H1 (cell line): ENCODE data around the gene DYNLT2. TPM values are rescaled to one million over a fixed set of nuclear protein-coding genes. Genes with fewer than 3 reads are reported as not detected.
A peak's percentile ranks its signal among the peaks of the same experiment; 100 is the strongest.

Source experiments
- CTCF ChIA-PET: fragments of 300-600 bp; sonication (Branson Sonifier 250); formaldehyde crosslinking; loops from one replicate; lab custom pipeline; 2021; ENCODE audit not compliant: partially characterized antibody; lab: Charles Lee
- POLR2A ChIA-PET: fragments of 300-600 bp; sonication (Branson Sonifier 250); formaldehyde crosslinking; loops from one replicate; lab custom pipeline; 2021; ENCODE audit warnings: inconsistent platforms; ENCODE audit not compliant: partially characterized antibody; lab: Charles Lee
- DNase-seq, 2 experiments: peaks; one replicate each; pipeline versions ENCODE4 v3.0.0 to v3.0.0-alpha.2; 2010 to 2022; ENCODE audit warnings: low spot score in 2 of 2, low read depth in 1 of 2, mixed read lengths in 1 of 2
- FAIRE-seq: peaks from 2 replicates; lab custom pipeline; 2011; peaks lifted over from hg19 to GRCh38; lab: Jason Lieb, UNC
- H2AFZ ChIP-seq: 2 replicates; pipeline ENCODE4 v1.8.1; 2012; ENCODE audit warnings: low read length, inconsistent platforms
- H2AK5ac ChIP-seq: 2 replicates; pipeline ENCODE4 v1.6.1; 2013; ENCODE audit warnings: low read depth, low read length
- H2BK120ac ChIP-seq: replicated peaks from 2 replicates; pipeline ENCODE3; 2013; ENCODE audit warnings: low read depth, low read length, inconsistent platforms
- H2BK12ac ChIP-seq: 2 replicates; pipeline ENCODE4 v1.6.1; 2013; ENCODE audit warnings: low read depth, low read length
- H2BK15ac ChIP-seq: 2 replicates; pipeline ENCODE4 v1.6.1; 2013; ENCODE audit warnings: low read length
- H2BK20ac ChIP-seq: 2 replicates; pipeline ENCODE4 v1.6.1; 2013; ENCODE audit warnings: low read length
- H2BK5ac ChIP-seq: 2 replicates; pipeline ENCODE4 v1.6.1; 2013; ENCODE audit warnings: low read depth, low read length
- H3K14ac ChIP-seq: 2 replicates; pipeline ENCODE4 v1.6.1; 2013; ENCODE audit warnings: inconsistent platforms; ENCODE audit not compliant: insufficient read length
- H3K18ac ChIP-seq: 2 replicates; pipeline ENCODE4 v1.6.1; 2013; ENCODE audit warnings: low read length; ENCODE audit errors: extremely low read depth
- H3K23ac ChIP-seq: 2 replicates; pipeline ENCODE4 v1.6.1; 2013; ENCODE audit warnings: inconsistent platforms; ENCODE audit not compliant: insufficient read length
- H3K23me2 ChIP-seq: 2 replicates; pipeline ENCODE4 v1.6.1; 2013; ENCODE audit warnings: low read depth, low read length
- H3K27ac ChIP-seq: 2 replicates; pipeline ENCODE4 v1.6.1; 2011; ENCODE audit warnings: low read depth, low read length, inconsistent platforms
- H3K27me3 ChIP-seq, 4 experiments: replicated peaks in 1 of 4; 1 replicate in 1 of 4; 2 replicates in 3 of 4; pipeline versions ENCODE4 v1.6.1 to v1.8.1; 2011 to 2013; ENCODE audit warnings: low read length in 3 of 4, mild to moderate bottlenecking in 3 of 4, inconsistent platforms in 2 of 4, mixed read lengths in 2 of 4, moderate library complexity in 1 of 4; ENCODE audit not compliant: control insufficient read depth in 3 of 4, insufficient read depth in 3 of 4; ENCODE audit errors: extremely low read depth in 1 of 4
- H3K36me3 ChIP-seq, 4 experiments: 2 replicates each; pipeline versions ENCODE4 v1.6.1 to v1.8.1; 2011 to 2013; ENCODE audit warnings: mild to moderate bottlenecking in 4 of 4, low read length in 3 of 4, moderate library complexity in 2 of 4, control low read depth in 1 of 4, inconsistent platforms in 1 of 4; ENCODE audit not compliant: insufficient read depth in 4 of 4, control insufficient read depth in 2 of 4
- H3K4ac ChIP-seq: replicated peaks from 2 replicates; pipeline ENCODE3; 2013; ENCODE audit warnings: low read length, low read depth, mixed read lengths, inconsistent platforms; ENCODE audit not compliant: insufficient read length
- H3K4me1 ChIP-seq, 4 experiments: replicated peaks in 1 of 4; 1 replicate in 1 of 4; 2 replicates in 3 of 4; pipeline versions ENCODE4 v1.6.1 to v1.8.1; 2011 to 2013; ENCODE audit warnings: low read length in 3 of 4, inconsistent platforms in 2 of 4, mixed read lengths in 1 of 4; ENCODE audit not compliant: insufficient read depth in 4 of 4, control insufficient read depth in 3 of 4
- H3K4me2 ChIP-seq, 2 experiments: 2 replicates each; pipeline versions ENCODE4 v1.6.1 to v1.8.1; 2011 to 2013; ENCODE audit warnings: low read depth in 2 of 2, low read length in 2 of 2, control low read depth in 1 of 2, inconsistent platforms in 1 of 2, mild to moderate bottlenecking in 1 of 2; ENCODE audit not compliant: insufficient read depth in 1 of 2
- H3K4me3 ChIP-seq, 4 experiments: fragments of 200-600, 300-600 bp in 1 of 4; sonication (generic), shearing (Covaris generic), sonication (Bioruptor Twin) in 1 of 4; 2 replicates each; pipeline versions ENCODE4 v1.5.1 to v1.8.1; 2011 to 2016; ENCODE audit warnings: low read length in 4 of 4, low read depth in 3 of 4, control low read depth in 2 of 4, inconsistent platforms in 2 of 4, mild to moderate bottlenecking in 2 of 4, mixed read lengths in 1 of 4, moderate library complexity in 1 of 4; ENCODE audit not compliant: insufficient read depth in 2 of 4; ENCODE audit errors: extremely low read depth in 1 of 4
- H3K56ac ChIP-seq: replicated peaks from 2 replicates; pipeline ENCODE3; 2013; ENCODE audit warnings: low read depth, mild to moderate bottlenecking, mixed read lengths, low read length, inconsistent platforms; ENCODE audit not compliant: insufficient read length
- H3K79me1 ChIP-seq: 2 replicates; pipeline ENCODE4 v1.6.1; 2013; ENCODE audit warnings: low read depth, low read length, control low read depth
- H3K79me2 ChIP-seq, 2 experiments: 2 replicates each; pipeline versions ENCODE4 v1.6.1 to v1.8.1; 2012 to 2013; ENCODE audit warnings: low read length in 2 of 2, mild to moderate bottlenecking in 2 of 2, inconsistent platforms in 1 of 2; ENCODE audit not compliant: insufficient read depth in 2 of 2, control insufficient read depth in 1 of 2
- H3K9ac ChIP-seq, 4 experiments: replicated peaks in 1 of 4; 1 replicate in 1 of 4; 2 replicates in 3 of 4; pipeline versions ENCODE4 v1.6.1 to v1.8.1; 2011 to 2013; ENCODE audit warnings: low read depth in 3 of 4, low read length in 3 of 4, control low read depth in 2 of 4, mild to moderate bottlenecking in 2 of 4, moderate library complexity in 2 of 4, inconsistent platforms in 1 of 4; ENCODE audit errors: extremely low read depth in 1 of 4
- H3K9me3 ChIP-seq, 2 experiments: 2 replicates each; pipeline versions ENCODE4 v1.6.1 to v1.8.1; 2012 to 2013; ENCODE audit warnings: mild to moderate bottlenecking in 2 of 2, moderate library complexity in 2 of 2, control low read depth in 1 of 2, inconsistent platforms in 1 of 2, low read depth in 1 of 2, low read length in 1 of 2, mixed read lengths in 1 of 2; ENCODE audit not compliant: insufficient read depth in 2 of 2
- H4K20me1 ChIP-seq, 2 experiments: replicated peaks in 1 of 2; 2 replicates each; pipeline versions ENCODE3 to v1.8.1; 2011 to 2013; ENCODE audit warnings: inconsistent platforms in 2 of 2, low read length in 2 of 2, mild to moderate bottlenecking in 1 of 2; ENCODE audit not compliant: insufficient read depth in 2 of 2, control insufficient read depth in 1 of 2
- H4K5ac ChIP-seq: 2 replicates; pipeline ENCODE4 v1.6.1; 2013; ENCODE audit warnings: low read length, low read depth, mixed read lengths, inconsistent platforms; ENCODE audit not compliant: insufficient read length
- H4K8ac ChIP-seq: 2 replicates; pipeline ENCODE4 v1.8.0; 2013; ENCODE audit warnings: mild to moderate bottlenecking, moderate library complexity, low read length, inconsistent platforms; ENCODE audit not compliant: insufficient read depth; ENCODE audit errors: extremely low read depth
- H4K91ac ChIP-seq: replicated peaks from 2 replicates; pipeline ENCODE3; 2013; ENCODE audit warnings: low read length, mixed read lengths, inconsistent platforms; ENCODE audit not compliant: insufficient read length
- CBX8 ChIP-seq: fragments of 300-800, 300-1000 bp; sonication (generic); IDR thresholded peaks from 2 replicates; pipeline ENCODE4 v1.7.1; 2016; ENCODE audit warnings: low read depth, low read length, borderline replicate concordance
- EGR1 ChIP-seq: IDR thresholded peaks from 2 replicates; pipeline ENCODE4 v1.6.1; 2011; ENCODE audit warnings: low read depth, low read length, borderline replicate concordance
- EP300 ChIP-seq, 2 experiments: IDR thresholded peaks; 1 replicate in 1 of 2; 2 replicates in 1 of 2; pipeline ENCODE4 v1.6.1; 2011 to 2012; ENCODE audit warnings: low read depth in 2 of 2, low read length in 2 of 2, mild to moderate bottlenecking in 2 of 2, borderline replicate concordance in 1 of 2, inconsistent platforms in 1 of 2, moderate library complexity in 1 of 2
- GABPA ChIP-seq: IDR thresholded peaks from 2 replicates; pipeline ENCODE4 v1.6.1; 2011; ENCODE audit warnings: mild to moderate bottlenecking, low read length, moderate library complexity, borderline replicate concordance; ENCODE audit not compliant: insufficient read depth
- KDM4A ChIP-seq: IDR thresholded peaks from one replicate; pipeline ENCODE4 v1.7.1; 2012; ENCODE audit warnings: low read depth, mild to moderate bottlenecking, moderate library complexity, low read length, inconsistent platforms; ENCODE audit not compliant: severe bottlenecking
- PHF8 ChIP-seq: fragments of 200-600 bp; sonication (generic); conservative IDR thresholded peaks from 2 replicates; pipeline ENCODE4 v1.7.1; 2012; ENCODE audit warnings: low read depth, mild to moderate bottlenecking, inconsistent platforms, low read length, moderate library complexity
- POLR2AphosphoS5 ChIP-seq: IDR thresholded peaks from 2 replicates; pipeline ENCODE4 v1.6.1; 2011; ENCODE audit warnings: low read depth, low read length
- SAP30 ChIP-seq: fragments of 300-600 bp; sonication (generic); IDR thresholded peaks from 2 replicates; pipeline ENCODE4 v1.7.1; 2012; ENCODE audit warnings: low read length, moderate library complexity, mild to moderate bottlenecking, inconsistent platforms; ENCODE audit not compliant: insufficient read depth, insufficient replicate concordance
- TAF1 ChIP-seq: IDR thresholded peaks from 2 replicates; pipeline ENCODE4 v1.6.1; 2011; ENCODE audit warnings: mild to moderate bottlenecking, low read depth, low read length
- WGBS, 2 experiments: shearing (Covaris generic) in 1 of 2; methylation state at CpG; one replicate each; pipeline versions ENCODE4 v1.1.6 to v1.1.7; 2013 to 2015; ENCODE audit warnings: low lambda C conversion rate in 2 of 2, mixed read lengths in 2 of 2, inconsistent platforms in 1 of 2, low coverage in 1 of 2, missing lambda C conversion rate in 1 of 2; ENCODE audit not compliant: insufficient replicate concordance in 2 of 2, insufficient coverage in 1 of 2, insufficient read length in 1 of 2; ENCODE audit errors: extremely low coverage in 1 of 2, missing lambda C conversion rate in 1 of 2; 5-methylcytosine and 5-hydroxymethylcytosine counted together
- polyA plus RNA-seq, 7 experiments: library from polyadenylated mRNA; depleted of rRNA in 3 of 7; stranded (reverse) in 5 of 7; unstranded in 2 of 7; fragments of >200 nt in 5 of 7; fragments of 200-250 nt in 2 of 7; gene quantifications; 1 replicate in 5 of 7; 2 replicates in 1 of 7; 4 replicates in 1 of 7; pipeline versions ENCODE4 v1.2.1 to v1.2.3, GENCODE V29; 2011 to 2013; ENCODE audit warnings: missing spikeins in 2 of 7, mixed read lengths in 2 of 7
- total RNA-seq: library from RNA; stranded (reverse); fragmentation: NEBNext Ultra II Directional; extraction: Animal tissue kit (Norgen Biotek cat#: 25700); gene quantifications from 2 replicates; pipeline ENCODE4 v1.2.1, GENCODE V29; 2021
- TF ChIP-seq, protein P1 (sequence below): IDR thresholded peaks from 2 replicates; pipeline ENCODE4 v1.6.1; 2012; ENCODE audit warnings: inconsistent platforms

DYNLT2 gene
- total and polyA plus RNA-seq, 2 of the 8 experiments (the other 6 are each of a cell fraction or from before 2014, with no cell fraction given): 0.48 to 1.8 TPM

DNA sequence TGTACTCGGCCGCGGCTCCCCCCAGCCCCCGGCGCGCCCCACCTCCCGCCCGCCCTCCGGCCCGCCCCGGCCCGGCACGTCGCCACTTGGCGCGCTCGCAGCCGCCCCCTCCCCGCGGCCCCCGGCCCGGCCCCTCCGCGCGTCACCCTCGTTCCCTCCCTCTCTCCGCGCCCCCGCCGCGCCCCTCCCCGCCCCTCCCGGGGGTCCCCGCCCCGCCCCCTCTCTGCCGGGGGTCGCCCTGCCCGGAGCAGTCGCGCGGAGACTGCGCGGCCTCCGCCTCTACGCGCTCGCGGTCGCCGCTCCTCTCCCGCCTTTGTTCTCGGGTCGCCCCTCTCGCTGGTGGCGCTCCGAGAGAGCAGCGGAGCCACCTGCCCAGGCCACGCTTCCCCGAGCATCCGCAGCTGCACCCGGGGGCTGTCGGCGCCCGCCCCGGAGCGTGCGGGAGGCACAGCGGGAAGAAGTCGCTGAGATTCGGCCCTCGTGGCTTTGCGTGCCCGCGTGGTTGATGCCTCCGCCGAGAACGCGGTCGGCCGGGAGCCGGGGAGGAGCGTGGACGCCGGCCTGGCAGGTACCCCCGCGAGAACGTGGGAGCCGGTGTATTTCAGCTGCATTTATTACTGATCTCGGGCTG, 26.8 kb downstream of the DYNLT2 start, which contains the start of gene PHF10:
TSS of gene PHF10 (minus strand) at position 7 of the 631 bp plus-strand sequence. CDS start 569 bp downstream, outside the sequence.
- H4K8ac ChIP-seq: peak within 1 kb of the TSS; percentile 95
- no peak for TF ChIP-seq CBX8
- TF ChIP-seq SAP30: no peak
- peak; percentile 86 for TF ChIP-seq POLR2AphosphoS5
- TF ChIP-seq KDM4A: peak; percentile 79
- peak; percentile 77 for TF ChIP-seq TAF1
- no peak for TF ChIP-seq GABPA
- no peak for TF ChIP-seq EGR1
- peak; percentile 83 for TF ChIP-seq PHF8
- TF ChIP-seq, protein P1, sequence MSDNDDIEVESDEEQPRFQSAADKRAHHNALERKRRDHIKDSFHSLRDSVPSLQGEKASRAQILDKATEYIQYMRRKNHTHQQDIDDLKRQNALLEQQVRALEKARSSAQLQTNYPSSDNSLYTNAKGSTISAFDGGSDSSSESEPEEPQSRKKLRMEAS: peak; percentile 93
- no peak for TF ChIP-seq EP300 (IDR thresholded peaks at IDR 0.05; ENCODE audit: borderline replicate concordance in 1 of 2, low read depth in 2 of 2, low read length in 2 of 2)

More for the DNA sequence above, 26.8 kb downstream of the DYNLT2 start, which contains the start of gene PHF10:
- peak within 1 kb of the TSS; percentile 76 to 87 (median 79) for H3K4me3 ChIP-seq
- POLR2A ChIA-PET: interaction anchor here (1.1 to 5.9 kb wide), 6 partner anchors 16 to 39 kb away, joined by 4 to 58 read pairs (median 6); partner anchors contain the start of genes C6orf120, DYNLT2, ERMARD and WDR27
- peak within 1 kb of the TSS; percentile 39; the same call in 1 of the 2 replicates for H2AFZ ChIP-seq
- peaks cover 0 to 37% of the 10 kb centered on the region in 2 experiments; a peak in 2 of 4 replicates for H3K79me2 ChIP-seq
- no peak within 1 kb of the TSS for H2BK120ac ChIP-seq
- H3K27ac ChIP-seq: peak within 1 kb of the TSS; percentile 93
- H2BK5ac ChIP-seq: peak within 1 kb of the TSS; percentile 83
- peak within 1 kb of the TSS; percentile 95 for H4K91ac ChIP-seq
- no peaks in the 10 kb centered on the region; a peak in 1 of 8 replicates for H3K36me3 ChIP-seq
- peak within 1 kb of the TSS; percentile 86; the same call in 1 of the 2 replicates for H2BK12ac ChIP-seq
- 1% methylated on average over 46 of the region's 89 CpGs; no CpG with 5 or more reads in 1 of the 2 experiments for WGBS, 2 experiments
- DNase-seq (peak in 1 of 2 experiments; percentile 84), FAIRE-seq (no peak)
- peaks cover 1 to 13% of the 10 kb centered on the region in 2 experiments for H4K20me1 ChIP-seq
- H3K23ac ChIP-seq: no peak within 1 kb of the TSS
- H3K9me3 ChIP-seq: no peaks in the 10 kb centered on the region
- peak within 1 kb of the TSS; percentile 77 for H3K56ac ChIP-seq
- H4K5ac ChIP-seq: peak within 1 kb of the TSS; percentile 90
- peak within 1 kb of the TSS; percentile 89 for H3K18ac ChIP-seq
- H3K14ac ChIP-seq: peak within 1 kb of the TSS; percentile 8
- peak within 1 kb of the TSS; percentile 83 to 96 (median 94) for H3K9ac ChIP-seq
- H3K4ac ChIP-seq: peak within 1 kb of the TSS; percentile 79
- 0 out of 2 replicates have a peak within 1 kb of the TSS, but pooled peaks have one; percentile 16 for H2BK20ac ChIP-seq
- CTCF ChIA-PET: interaction anchor here (0.6 to 1.3 kb wide), 2 partner anchors 23 to 41 kb away, joined by 3 read pairs; no protein-coding TSS in a partner anchor
- H3K27me3 ChIP-seq: peaks cover 0 to 2% (median under 1%) of the 10 kb centered on the region in 4 experiments; a peak in 1 of 7 replicates
- H2BK15ac ChIP-seq: 0 out of 2 replicates have a peak within 1 kb of the TSS, but pooled peaks have one; percentile 14
- H2AK5ac ChIP-seq: peak within 1 kb of the TSS; percentile 56; the same call in 1 of the 2 replicates
- peak within 1 kb of the TSS; percentile 92 to 97 for H3K4me2 ChIP-seq
- peaks cover 0 to 9% (median 4%) of the 10 kb centered on the region in 4 experiments; a peak in 5 of 7 replicates for H3K4me1 ChIP-seq
- H3K23me2 ChIP-seq: peaks cover 15% of the 10 kb centered on the region
- H3K79me1 ChIP-seq: peaks cover 3% of the 10 kb centered on the region; the same call in 1 of the 2 replicates
